D721Med (cell line): ENCODE results near the gene DLL4.

ENCODE experiments used
- DNase-seq: peaks from one replicate; pipeline ENCODE4 v3.0.0; 2011; ENCODE audit warnings: low spot score; ENCODE audit not compliant: insufficient read length
- FAIRE-seq: peaks from 2 replicates; lab custom pipeline; 2011; peaks lifted over from hg19 to GRCh38; lab: Jason Lieb, UNC
- TF ChIP-seq, protein P1 (sequence below): IDR thresholded peaks from 2 replicates; pipeline ENCODE4 v1.5.1; 2012; ENCODE audit warnings: mild to moderate bottlenecking, control low read depth; ENCODE audit not compliant: insufficient read depth; ENCODE audit errors: missing control alignments

The DLL4 gene

DNA sequence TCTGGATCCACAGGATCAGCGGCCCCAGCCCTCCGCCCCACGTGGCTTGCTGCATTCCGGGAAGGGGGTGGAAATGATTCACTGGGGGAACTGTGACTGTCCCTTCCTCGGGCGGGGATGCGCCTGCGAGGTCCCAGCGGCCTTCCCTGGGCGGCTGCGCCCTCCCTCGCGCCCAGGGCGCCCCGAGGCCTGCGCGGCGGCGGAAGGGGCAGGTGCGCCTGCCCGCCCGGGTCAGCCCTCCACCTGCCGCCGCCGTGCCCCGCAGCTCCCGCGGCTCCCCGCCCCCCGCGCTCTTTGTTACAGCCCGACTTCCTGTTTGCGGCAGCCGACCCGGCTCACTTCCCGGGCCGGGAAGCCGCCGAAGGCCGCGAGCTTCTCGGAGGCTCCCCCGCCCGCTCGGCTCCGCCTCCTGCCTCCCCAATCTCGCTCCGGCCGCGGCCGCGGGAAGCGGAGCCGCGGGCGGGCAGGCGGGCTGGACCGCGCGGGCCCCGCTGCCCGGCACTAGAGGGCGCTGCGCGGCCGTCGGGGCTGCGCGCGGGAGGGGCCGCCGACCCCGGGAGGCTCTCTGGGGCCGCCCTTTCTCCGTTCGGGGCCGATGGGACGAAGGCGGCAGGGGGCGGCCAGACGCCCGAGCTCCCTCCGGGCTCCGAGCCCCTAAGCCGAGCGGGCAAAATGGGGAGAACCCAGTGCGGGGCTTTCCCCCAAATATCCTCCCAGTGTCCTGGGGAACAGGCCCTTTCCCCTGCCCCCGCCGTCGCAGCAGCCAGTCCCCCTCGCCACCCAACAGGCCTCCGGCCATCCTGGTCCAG lies 12.6 kb downstream of the DLL4 start:
- TF ChIP-seq, protein P1, sequence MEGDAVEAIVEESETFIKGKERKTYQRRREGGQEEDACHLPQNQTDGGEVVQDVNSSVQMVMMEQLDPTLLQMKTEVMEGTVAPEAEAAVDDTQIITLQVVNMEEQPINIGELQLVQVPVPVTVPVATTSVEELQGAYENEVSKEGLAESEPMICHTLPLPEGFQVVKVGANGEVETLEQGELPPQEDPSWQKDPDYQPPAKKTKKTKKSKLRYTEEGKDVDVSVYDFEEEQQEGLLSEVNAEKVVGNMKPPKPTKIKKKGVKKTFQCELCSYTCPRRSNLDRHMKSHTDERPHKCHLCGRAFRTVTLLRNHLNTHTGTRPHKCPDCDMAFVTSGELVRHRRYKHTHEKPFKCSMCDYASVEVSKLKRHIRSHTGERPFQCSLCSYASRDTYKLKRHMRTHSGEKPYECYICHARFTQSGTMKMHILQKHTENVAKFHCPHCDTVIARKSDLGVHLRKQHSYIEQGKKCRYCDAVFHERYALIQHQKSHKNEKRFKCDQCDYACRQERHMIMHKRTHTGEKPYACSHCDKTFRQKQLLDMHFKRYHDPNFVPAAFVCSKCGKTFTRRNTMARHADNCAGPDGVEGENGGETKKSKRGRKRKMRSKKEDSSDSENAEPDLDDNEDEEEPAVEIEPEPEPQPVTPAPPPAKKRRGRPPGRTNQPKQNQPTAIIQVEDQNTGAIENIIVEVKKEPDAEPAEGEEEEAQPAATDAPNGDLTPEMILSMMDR, result peak; percentile 52
- FAIRE-seq, result no peak
- DNase-seq, result peak; percentile 88

- no peak for FAIRE-seq
- DNase-seq, result no peak
- TF ChIP-seq, protein P1, result no peak
Measured at GRCh38 chr15:40942337-40942854, 13.3 kb downstream of the DLL4 start.

DNA sequence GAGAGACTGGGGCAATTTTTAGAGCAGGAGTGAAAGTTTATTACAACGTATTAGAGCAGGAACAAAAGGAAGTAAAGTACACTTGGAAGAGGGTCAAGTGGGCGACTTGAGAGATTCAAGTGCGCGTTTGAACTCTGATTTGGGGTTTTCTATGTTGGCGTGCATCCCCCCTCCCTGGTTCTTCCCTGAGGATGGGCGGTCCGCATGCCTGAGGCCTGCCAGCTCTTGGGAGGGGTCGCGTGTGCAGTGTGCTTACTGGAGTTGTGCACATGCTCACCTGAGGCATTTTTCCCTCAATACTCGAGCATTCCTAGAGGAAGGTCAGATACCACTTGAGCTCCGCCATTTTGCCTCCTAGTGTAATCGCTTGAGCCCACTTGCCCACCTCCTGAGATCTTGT lies 13.7 kb downstream of the DLL4 start:
- FAIRE-seq (no peak), DNase-seq (no peak)
- TF ChIP-seq, protein P1, result no peak

GRCh38 chr15:40943764-40944365 lies 14.7 kb downstream of the DLL4 start:
- TF ChIP-seq, protein P1, result no peak
- DNase-seq (no peak), FAIRE-seq (no peak)

GRCh38 chr15:40944510-40945296 lies 15.6 kb downstream of the DLL4 start:
- DNase-seq, result no peak
- TF ChIP-seq, protein P1, result no peak
- no peak for FAIRE-seq

GRCh38 chr15:40948706-40949473 lies 19.8 kb downstream of the DLL4 start:
- TF ChIP-seq, protein P1, result no peak
- no peak for DNase-seq
- FAIRE-seq, result no peak
